Mammary epithelial cell (primary cell): ENCODE data around the gene LGR6.

ENCODE experiments used
- EZH2 ChIP-seq: IDR thresholded peaks from 2 replicates; pipeline ENCODE4 v1.6.1; 2012; ENCODE audit warnings: low read length, inconsistent platforms, borderline replicate concordance
- TF ChIP-seq, protein P1 (sequence below), 2 donors: IDR thresholded peaks in 1 of 2; conservative IDR thresholded peaks in 1 of 2; 2 replicates each; pipeline ENCODE4 v1.5.1; 2011 to 2012; ENCODE audit warnings: inconsistent platforms in 2 of 2, low read length in 2 of 2, mild to moderate bottlenecking in 2 of 2, control low read depth in 1 of 2, low read depth in 1 of 2; ENCODE audit not compliant: insufficient read depth in 1 of 2; ENCODE audit errors: extremely low read depth in 1 of 2

DNA sequence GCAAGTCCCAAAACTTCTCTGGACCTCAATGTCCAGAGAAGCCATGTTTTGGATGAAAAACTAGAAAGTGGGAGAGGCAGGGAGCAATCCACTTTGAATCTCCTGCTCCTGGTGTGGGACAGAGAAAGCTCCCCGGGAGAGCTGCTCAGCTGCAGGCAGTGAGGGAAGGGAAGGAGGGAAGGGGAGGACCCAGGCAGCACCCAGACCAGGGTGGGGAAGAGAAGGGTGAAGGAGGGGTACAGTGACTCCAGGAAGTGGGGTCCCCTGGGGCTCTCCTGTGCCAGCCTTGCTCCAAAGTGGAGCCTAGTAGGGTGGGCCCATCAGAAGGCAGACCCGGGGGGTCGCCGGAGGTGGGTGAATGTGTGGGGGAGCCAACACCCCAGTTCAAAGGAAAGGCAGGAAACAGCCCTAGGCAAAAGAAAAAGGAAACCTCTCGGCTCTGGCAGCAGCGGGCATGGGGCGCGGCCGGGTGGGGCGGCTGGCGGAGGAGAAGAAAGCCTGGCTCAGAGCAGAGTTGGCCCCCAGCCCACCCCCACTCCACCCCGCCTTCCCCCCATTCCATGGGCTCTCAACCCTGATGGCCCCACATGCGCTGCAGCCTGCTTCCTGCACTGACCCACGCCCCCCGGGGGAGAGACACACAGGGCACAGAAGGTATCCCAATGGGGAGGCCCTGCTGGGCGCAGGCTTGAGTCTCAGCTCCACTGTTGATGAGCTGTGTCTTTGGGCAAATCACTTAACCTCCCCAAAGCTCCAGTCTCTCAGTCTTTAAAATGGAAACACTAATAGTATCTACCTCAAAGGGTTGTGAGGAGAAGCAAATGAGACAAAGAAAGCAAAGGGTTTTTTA is 5.7 kb downstream of the LGR6 start:
- TF ChIP-seq, protein P1, sequence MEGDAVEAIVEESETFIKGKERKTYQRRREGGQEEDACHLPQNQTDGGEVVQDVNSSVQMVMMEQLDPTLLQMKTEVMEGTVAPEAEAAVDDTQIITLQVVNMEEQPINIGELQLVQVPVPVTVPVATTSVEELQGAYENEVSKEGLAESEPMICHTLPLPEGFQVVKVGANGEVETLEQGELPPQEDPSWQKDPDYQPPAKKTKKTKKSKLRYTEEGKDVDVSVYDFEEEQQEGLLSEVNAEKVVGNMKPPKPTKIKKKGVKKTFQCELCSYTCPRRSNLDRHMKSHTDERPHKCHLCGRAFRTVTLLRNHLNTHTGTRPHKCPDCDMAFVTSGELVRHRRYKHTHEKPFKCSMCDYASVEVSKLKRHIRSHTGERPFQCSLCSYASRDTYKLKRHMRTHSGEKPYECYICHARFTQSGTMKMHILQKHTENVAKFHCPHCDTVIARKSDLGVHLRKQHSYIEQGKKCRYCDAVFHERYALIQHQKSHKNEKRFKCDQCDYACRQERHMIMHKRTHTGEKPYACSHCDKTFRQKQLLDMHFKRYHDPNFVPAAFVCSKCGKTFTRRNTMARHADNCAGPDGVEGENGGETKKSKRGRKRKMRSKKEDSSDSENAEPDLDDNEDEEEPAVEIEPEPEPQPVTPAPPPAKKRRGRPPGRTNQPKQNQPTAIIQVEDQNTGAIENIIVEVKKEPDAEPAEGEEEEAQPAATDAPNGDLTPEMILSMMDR (conservative IDR thresholded peaks at IDR 0.05 in 1 of 2, IDR thresholded peaks at IDR 0.05 in 1 of 2; ENCODE audit: extremely low read depth in 1 of 2, insufficient read depth in 1 of 2, low read depth in 1 of 2, low read length in 2 of 2), result no peak
- TF ChIP-seq EZH2, result no peak
